ENCODE results near the gene CHRNA5.
"Not testable (repeated sequence)": the region's sequence is repeated elsewhere in the genome, so short reads cannot be mapped to it uniquely, and the experiment has no call there.

The CHRNA5 gene
- total RNA-seq, result 0.17 to 0.58 (median 0.52) reads per million in 3 donors

GRCh38 chr15:78565097-78565950 lies at the start of gene CHRNA5:
TSS of gene CHRNA5 (plus strand) at chr15:78565520. CDS start at chr15:78565720, 200 bp downstream.
- H3K27me3 ChIP-seq (replicated peaks; ENCODE audit: control insufficient read depth, insufficient read depth, low read length, poor library complexity, severe bottlenecking), result no peaks in the 10 kb centered on the region
- H3K4me3 ChIP-seq (ENCODE audit: insufficient read depth, low read depth, low read length, poor library complexity, severe bottlenecking), result peak within 1 kb of the TSS; percentile 69
- no peak within 1 kb of the TSS for H3K27ac ChIP-seq (ENCODE audit: insufficient read depth, low read length, poor library complexity, severe bottlenecking)
- DNase-seq, result peak; percentile 47 to 66 (median 61)
- H3K9me3 ChIP-seq (ENCODE audit: control insufficient read depth, low read length), result no peaks in the 10 kb centered on the region
- no peaks in the 10 kb centered on the region for H3K4me1 ChIP-seq (ENCODE audit: control insufficient read depth, insufficient read depth, low read length, poor library complexity, severe bottlenecking)
- no peaks in the 10 kb centered on the region for H3K36me3 ChIP-seq (ENCODE audit: control insufficient read depth, insufficient read depth, low read length)

DNA sequence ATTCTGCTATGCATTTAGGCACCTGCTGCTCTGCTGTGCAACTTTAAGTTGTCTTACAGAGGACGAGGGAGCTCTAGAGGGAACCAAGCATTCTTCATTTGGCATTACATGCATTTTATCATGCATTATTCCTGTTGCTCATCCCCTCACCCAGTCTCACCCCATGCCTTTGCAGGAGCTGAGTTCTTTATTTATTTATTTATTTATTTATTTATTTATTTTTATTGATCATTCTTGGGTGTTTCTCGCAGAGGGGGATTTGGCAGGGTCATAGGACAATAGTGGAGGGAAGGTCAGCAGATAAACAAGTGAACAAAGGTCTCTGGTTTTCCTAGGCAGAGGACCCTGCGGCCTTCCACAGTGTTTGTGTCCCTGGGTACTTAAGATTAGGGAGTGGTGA lies 45.3 kb upstream of the CHRNA5 start:
- DNase-seq; H3K9me3 ChIP-seq (ENCODE audit: control insufficient read depth, low read length); H3K27me3 ChIP-seq (replicated peaks; ENCODE audit: control insufficient read depth, insufficient read depth, low read length, poor library complexity, severe bottlenecking); H3K4me1 ChIP-seq (ENCODE audit: control insufficient read depth, insufficient read depth, low read length, poor library complexity, severe bottlenecking); H3K27ac ChIP-seq (ENCODE audit: insufficient read depth, low read length, poor library complexity, severe bottlenecking); H3K4me3 ChIP-seq (ENCODE audit: insufficient read depth, low read depth, low read length, poor library complexity, severe bottlenecking); H3K36me3 ChIP-seq (ENCODE audit: control insufficient read depth, insufficient read depth, low read length): not testable (repeated sequence)

- Histone ChIP-seq H3K36me3 (ENCODE audit: control insufficient read depth, insufficient read depth, low read length) (no peaks in the 10 kb centered on the region), H3K27ac (ENCODE audit: insufficient read depth, low read length, poor library complexity, severe bottlenecking) (no peak overlapping the region), H3K9me3 (ENCODE audit: control insufficient read depth, low read length) (no peaks in the 10 kb centered on the region), H3K4me3 (ENCODE audit: insufficient read depth, low read depth, low read length, poor library complexity, severe bottlenecking) (no peak overlapping the region), H3K4me1 (ENCODE audit: control insufficient read depth, insufficient read depth, low read length, poor library complexity, severe bottlenecking) (no peaks in the 10 kb centered on the region), H3K27me3 (replicated peaks; ENCODE audit: control insufficient read depth, insufficient read depth, low read length, poor library complexity, severe bottlenecking) (no peaks in the 10 kb centered on the region)
- DNase-seq, result no peak
These were observed 41.1 kb upstream of the CHRNA5 start for GRCh38 chr15:78524230-78524629.

DNA sequence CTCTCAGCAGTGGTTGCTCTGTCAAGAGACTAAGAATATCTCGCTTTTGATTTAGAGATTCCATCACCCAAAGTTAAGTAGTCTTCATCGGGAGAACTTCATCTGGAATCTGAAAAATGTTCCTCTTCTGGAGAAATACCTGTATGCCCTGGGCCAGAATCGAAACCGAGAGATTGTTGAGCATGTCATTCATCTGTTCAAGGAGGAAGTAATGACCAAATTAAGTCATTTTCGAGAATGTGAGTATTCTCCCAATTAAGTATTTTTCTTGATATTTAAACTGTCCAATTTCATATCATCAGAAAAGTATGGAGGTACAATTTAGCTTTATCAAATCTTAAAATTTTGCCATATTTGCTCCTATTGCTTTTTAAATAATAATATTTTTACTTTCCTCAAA lies 38.0 kb upstream of the CHRNA5 start:
- Histone ChIP-seq H3K4me1 (ENCODE audit: control insufficient read depth, insufficient read depth, low read length, poor library complexity, severe bottlenecking) (no peaks in the 10 kb centered on the region), H3K27me3 (replicated peaks; ENCODE audit: control insufficient read depth, insufficient read depth, low read length, poor library complexity, severe bottlenecking) (no peaks in the 10 kb centered on the region), H3K9me3 (ENCODE audit: control insufficient read depth, low read length) (no peaks in the 10 kb centered on the region), H3K27ac (ENCODE audit: insufficient read depth, low read length, poor library complexity, severe bottlenecking) (no peak overlapping the region), H3K36me3 (ENCODE audit: control insufficient read depth, insufficient read depth, low read length) (no peaks in the 10 kb centered on the region), H3K4me3 (ENCODE audit: insufficient read depth, low read depth, low read length, poor library complexity, severe bottlenecking) (no peak overlapping the region)
- DNase-seq, result no peak

DNA sequence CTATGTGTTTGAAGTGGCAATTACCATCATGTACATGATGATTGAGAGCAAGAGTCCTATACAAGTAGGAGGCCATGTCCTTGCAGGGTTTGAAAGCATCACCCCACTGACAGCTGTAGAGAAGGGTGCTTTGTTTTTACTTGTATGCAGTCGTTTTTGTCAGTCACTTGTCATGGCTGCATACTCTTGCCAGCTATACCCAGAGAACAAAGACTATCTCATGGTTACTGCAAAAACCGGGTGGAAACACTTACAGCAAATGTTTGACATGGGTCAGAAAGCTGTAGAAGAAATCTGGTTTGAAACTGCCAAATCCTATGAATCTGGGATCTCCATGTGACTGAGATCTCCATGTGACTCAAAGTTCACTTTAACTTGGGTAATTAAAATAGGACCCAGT lies 32.0 kb upstream of the CHRNA5 start:
- Histone ChIP-seq H3K27ac (ENCODE audit: insufficient read depth, low read length, poor library complexity, severe bottlenecking) (no peak overlapping the region), H3K4me1 (ENCODE audit: control insufficient read depth, insufficient read depth, low read length, poor library complexity, severe bottlenecking) (no peaks in the 10 kb centered on the region), H3K4me3 (ENCODE audit: insufficient read depth, low read depth, low read length, poor library complexity, severe bottlenecking) (no peak overlapping the region), H3K9me3 (ENCODE audit: control insufficient read depth, low read length) (no peaks in the 10 kb centered on the region), H3K36me3 (ENCODE audit: control insufficient read depth, insufficient read depth, low read length) (no peaks in the 10 kb centered on the region), H3K27me3 (replicated peaks; ENCODE audit: control insufficient read depth, insufficient read depth, low read length, poor library complexity, severe bottlenecking) (no peaks in the 10 kb centered on the region)
- DNase-seq, result no peak

DNA sequence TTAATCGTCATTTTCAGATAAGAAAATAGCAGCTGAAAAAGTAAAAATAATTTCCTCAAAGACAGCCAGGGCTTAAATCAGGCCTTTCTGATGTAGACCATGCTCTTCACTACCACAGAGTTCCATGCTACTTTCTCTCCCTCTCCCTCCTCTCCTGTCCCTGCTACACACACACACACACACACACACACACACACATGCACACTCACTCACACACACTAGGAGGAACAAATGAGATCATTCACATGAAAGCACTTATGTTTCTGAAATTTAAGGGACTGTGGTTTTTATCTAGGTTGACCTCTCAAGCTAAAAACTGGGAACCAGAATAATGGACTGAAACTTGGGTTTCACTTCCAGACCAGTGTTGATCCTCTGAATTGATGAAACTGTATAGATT lies 29.2 kb upstream of the CHRNA5 start:
- no peak overlapping the region for H3K27ac ChIP-seq (ENCODE audit: insufficient read depth, low read length, poor library complexity, severe bottlenecking)
- no peaks in the 10 kb centered on the region for H3K9me3 ChIP-seq (ENCODE audit: control insufficient read depth, low read length)
- no peaks in the 10 kb centered on the region for H3K4me1 ChIP-seq (ENCODE audit: control insufficient read depth, insufficient read depth, low read length, poor library complexity, severe bottlenecking)
- H3K4me3 ChIP-seq (ENCODE audit: insufficient read depth, low read depth, low read length, poor library complexity, severe bottlenecking), result no peak overlapping the region
- no peak for DNase-seq
- H3K27me3 ChIP-seq (replicated peaks; ENCODE audit: control insufficient read depth, insufficient read depth, low read length, poor library complexity, severe bottlenecking), result no peaks in the 10 kb centered on the region
- H3K36me3 ChIP-seq (ENCODE audit: control insufficient read depth, insufficient read depth, low read length), result no peaks in the 10 kb centered on the region

DNA sequence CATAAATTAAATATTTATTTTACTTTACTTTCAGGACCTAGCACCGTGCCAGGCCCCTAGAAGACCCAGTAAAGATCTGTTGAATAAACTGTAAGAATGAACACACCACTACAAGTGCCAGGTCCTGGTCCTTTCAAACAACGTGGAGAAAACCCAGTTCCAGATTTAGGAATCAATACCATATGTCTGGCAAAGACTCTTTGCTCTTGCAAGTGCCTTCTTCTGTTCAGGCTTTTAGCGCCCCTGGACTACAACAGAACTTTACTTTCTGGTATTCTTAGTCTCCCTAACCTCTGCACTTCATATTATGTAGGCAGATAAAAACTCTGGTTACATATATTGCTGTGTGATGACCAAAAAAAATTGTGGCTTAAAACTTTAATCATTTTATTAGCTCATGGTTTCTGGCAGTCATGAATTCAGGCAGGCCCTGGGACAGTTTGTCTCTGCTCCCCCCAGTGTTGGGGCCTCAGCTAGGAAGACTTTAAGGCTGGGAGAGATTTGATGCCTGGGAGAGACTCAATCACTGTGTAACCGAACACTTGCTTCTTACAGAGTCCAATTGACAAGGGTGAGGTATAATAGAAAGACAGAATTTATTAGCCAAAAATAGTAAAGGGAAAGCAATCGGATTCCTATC lies 27.9 kb upstream of the CHRNA5 start:
- peaks cover 5% of the 10 kb centered on the region for H3K4me1 ChIP-seq (ENCODE audit: control insufficient read depth, insufficient read depth, low read length, poor library complexity, severe bottlenecking)
- no peak overlapping the region for H3K4me3 ChIP-seq (ENCODE audit: insufficient read depth, low read depth, low read length, poor library complexity, severe bottlenecking)
- no peaks in the 10 kb centered on the region for H3K27me3 ChIP-seq (replicated peaks; ENCODE audit: control insufficient read depth, insufficient read depth, low read length, poor library complexity, severe bottlenecking)
- no peak for DNase-seq
- H3K9me3 ChIP-seq (ENCODE audit: control insufficient read depth, low read length), result no peaks in the 10 kb centered on the region
- peaks cover 2% of the 10 kb centered on the region for H3K36me3 ChIP-seq (ENCODE audit: control insufficient read depth, insufficient read depth, low read length)
- no peak overlapping the region for H3K27ac ChIP-seq (ENCODE audit: insufficient read depth, low read length, poor library complexity, severe bottlenecking)

- no peak for DNase-seq
- H3K27ac ChIP-seq (ENCODE audit: insufficient read depth, low read length, poor library complexity, severe bottlenecking), result no peak overlapping the region
- H3K4me1 ChIP-seq (ENCODE audit: control insufficient read depth, insufficient read depth, low read length, poor library complexity, severe bottlenecking), result peaks cover 5% of the 10 kb centered on the region
- H3K4me3 ChIP-seq (ENCODE audit: insufficient read depth, low read depth, low read length, poor library complexity, severe bottlenecking), result no peak overlapping the region
- no peaks in the 10 kb centered on the region for H3K9me3 ChIP-seq (ENCODE audit: control insufficient read depth, low read length)
- peaks cover 8% of the 10 kb centered on the region for H3K36me3 ChIP-seq (ENCODE audit: control insufficient read depth, insufficient read depth, low read length)
- no peaks in the 10 kb centered on the region for H3K27me3 ChIP-seq (replicated peaks; ENCODE audit: control insufficient read depth, insufficient read depth, low read length, poor library complexity, severe bottlenecking)
These were observed 27.0 kb upstream of the CHRNA5 start for GRCh38 chr15:78538358-78538757.

GRCh38 chr15:78539464-78540140 lies 25.7 kb upstream of the CHRNA5 start:
- H3K9me3 ChIP-seq (ENCODE audit: control insufficient read depth, low read length); H3K27me3 ChIP-seq (replicated peaks; ENCODE audit: control insufficient read depth, insufficient read depth, low read length, poor library complexity, severe bottlenecking); DNase-seq; H3K4me1 ChIP-seq (ENCODE audit: control insufficient read depth, insufficient read depth, low read length, poor library complexity, severe bottlenecking): not testable (repeated sequence)
- Histone ChIP-seq H3K27ac (ENCODE audit: insufficient read depth, low read length, poor library complexity, severe bottlenecking) (peak overlapping the region; percentile 99), H3K4me3 (ENCODE audit: insufficient read depth, low read depth, low read length, poor library complexity, severe bottlenecking) (peak overlapping the region; percentile 95), H3K36me3 (ENCODE audit: control insufficient read depth, insufficient read depth, low read length) (peaks cover 14% of the 10 kb centered on the region)

All from effector memory CD4-positive, alpha-beta T cell (primary cell).